HG03280 (cell line): ENCODE results near the gene HIRIP3.
"Not testable (repeated sequence)": the region's sequence is repeated elsewhere in the genome, so short reads cannot be mapped to it uniquely, and the experiment has no call there.

Experiments used
- ATAC-seq: cut with Tn5 transposase; IDR thresholded peaks from one replicate; pipeline ENCODE4 v1.9.1; 2021; ENCODE audit warnings: mild to moderate bottlenecking, moderate library complexity; ENCODE audit not compliant: unreplicated experiment

The HIRIP3 gene

DNA sequence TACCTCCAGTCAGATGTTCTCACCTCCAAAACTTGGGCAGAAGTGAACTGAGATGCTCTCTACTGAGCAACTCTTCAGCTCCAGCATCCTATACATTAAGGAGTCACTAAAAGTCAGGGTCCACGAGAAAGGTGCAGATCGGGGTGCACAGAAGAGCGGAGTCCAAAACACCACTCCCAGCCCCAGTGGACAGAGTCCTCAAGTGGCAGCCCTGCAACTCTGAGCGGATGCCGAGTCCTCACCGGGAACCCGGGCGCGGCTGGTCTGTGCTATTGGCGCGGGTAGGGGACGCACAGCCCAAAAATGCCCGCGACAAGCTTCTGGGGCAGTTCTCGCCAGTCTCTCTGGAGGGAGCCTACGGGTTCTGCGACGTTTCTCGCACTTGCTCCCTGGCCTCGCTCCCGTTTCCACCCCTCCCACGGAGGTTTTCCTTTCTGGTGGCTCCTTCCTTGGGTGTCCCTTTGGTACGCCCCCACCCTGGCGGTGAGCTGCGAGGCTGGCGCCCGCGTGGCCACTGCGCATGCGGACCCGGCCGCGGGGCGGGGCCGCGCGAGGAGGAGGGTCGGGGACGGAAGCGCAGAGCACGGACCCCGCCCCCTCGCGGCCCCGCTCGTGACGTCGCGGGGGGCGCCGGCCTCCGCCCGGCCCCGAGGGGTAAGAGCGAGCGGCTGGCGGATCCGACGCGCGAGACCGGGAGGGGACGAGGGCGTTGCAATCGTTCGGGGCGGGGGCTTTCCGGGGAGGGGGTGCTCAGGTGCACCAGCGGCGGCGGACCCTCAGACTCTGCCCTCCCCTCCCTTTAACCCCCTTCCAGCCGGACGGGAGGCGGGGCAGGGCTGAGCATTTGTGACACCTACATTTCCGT is 33.7 kb downstream of the HIRIP3 start, which contains the start of gene TMEM219:
Gene TMEM219 (plus strand): TSS at position 601 of the 865 bp plus-strand sequence. CDS start 1,065 bp downstream, outside the sequence.
- peak; percentile 84 for ATAC-seq

DNA sequence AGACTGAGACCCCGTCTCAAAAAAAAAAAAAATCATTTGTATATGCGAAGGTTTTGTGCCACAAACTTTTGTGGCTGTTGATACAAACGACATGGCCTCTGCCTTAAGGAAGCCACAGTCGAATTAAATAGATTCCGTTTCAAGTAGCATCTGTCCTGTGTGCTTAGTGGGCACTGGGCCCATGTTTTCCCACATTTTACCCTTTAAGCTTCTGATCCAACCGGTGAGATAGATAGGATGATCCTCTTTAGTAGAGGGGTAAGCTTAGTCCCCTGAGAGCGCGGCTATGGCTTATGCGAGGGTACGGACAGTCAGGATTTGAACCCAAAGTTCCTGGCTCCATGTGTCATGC is 34.3 kb downstream of the HIRIP3 start:
- ATAC-seq, result no peak

DNA sequence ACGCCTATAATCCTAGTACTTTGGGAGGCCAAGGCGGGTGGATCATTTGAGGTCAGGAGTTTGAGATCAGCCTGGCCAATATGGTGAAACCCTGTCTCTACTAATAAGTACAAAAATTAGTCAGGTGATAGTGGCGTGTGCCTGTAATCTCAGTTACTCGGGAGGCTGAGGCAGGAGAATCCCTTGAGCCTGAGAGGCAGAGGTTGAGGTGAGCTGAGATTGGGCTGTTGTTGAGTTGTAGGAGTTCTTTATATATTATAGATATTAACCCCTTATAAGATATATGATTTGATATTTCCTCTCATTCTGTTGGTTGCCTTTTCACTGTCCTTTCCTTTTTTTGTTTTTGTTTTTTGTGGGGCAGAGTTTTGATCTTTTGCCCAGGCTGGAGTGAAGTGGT is 35.6 kb downstream of the HIRIP3 start:
- not testable (repeated sequence) for ATAC-seq

DNA sequence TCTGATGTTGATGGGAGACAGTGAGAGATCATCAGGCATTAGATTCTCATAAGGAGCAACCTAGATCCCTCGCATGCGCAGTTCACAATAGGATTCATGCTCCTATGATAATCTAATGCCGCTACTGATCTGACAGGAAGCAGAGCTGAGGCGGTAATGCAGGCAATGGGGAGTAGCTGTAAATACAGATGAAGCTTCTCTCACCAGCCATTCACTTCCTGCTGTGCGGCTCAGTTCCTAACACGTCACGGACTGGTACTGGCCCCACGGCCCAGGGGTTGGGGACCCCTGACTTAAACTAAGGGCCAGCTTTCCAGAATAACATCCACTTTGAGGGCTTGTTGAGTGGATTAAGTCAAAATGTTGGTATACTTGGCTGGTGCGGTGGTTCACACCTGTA is 36.1 kb downstream of the HIRIP3 start:
- no peak for ATAC-seq

DNA sequence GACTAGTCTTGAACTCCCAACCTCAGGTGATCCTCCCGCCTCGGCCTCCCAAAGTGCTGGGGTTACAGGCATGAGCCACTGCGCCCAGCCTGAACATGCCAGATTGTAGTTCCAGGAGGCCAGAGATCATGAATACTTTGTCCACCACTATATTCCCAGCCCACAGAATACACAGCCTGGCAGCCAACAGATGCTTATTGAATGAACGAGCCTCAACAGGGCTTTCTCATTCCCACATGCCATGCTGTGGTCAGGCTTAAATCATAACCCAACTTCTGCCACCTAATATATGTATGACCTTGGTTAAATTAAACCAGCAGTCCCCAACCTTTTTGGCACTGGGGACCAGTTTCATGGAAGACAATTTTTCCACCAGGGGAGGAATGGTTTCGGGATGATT is 36.7 kb downstream of the HIRIP3 start:
- ATAC-seq, result no peak

DNA sequence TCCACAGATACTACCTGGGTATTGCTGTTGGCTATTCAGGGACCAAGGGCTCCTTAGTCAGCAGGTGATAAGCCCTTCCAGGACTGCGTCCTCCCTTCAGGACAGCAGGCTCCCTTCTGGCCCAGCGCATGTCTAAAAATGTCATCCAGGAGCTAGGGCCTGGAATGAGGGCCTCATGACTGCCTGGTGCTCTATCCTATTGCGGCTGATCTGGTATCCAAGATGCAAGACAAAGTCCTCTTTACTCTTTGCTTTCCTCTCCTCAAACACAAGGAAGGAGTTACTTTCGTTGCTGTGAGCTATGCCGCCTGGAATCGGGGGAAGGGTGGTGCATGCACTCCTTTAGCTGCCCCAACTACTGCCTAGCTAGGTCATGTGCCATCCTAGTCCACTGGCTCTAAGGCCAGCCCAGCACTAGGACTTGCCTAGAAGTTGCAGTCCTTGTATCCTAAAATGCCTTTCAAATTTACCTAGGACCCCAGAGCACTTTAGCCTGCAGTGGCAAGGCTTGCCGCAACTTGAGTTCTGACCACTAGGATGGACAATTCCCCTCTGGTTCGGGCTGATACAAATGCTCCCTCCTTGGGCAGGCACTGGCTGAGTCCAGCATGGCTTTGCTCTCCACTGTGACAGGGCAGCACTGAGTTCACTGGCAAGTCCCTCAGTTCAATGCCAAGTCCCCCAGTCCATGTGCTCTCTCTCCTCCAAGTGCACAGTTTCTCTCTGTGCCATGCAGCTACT is 43.6 kb downstream of the HIRIP3 start:
- no peak for ATAC-seq

DNA sequence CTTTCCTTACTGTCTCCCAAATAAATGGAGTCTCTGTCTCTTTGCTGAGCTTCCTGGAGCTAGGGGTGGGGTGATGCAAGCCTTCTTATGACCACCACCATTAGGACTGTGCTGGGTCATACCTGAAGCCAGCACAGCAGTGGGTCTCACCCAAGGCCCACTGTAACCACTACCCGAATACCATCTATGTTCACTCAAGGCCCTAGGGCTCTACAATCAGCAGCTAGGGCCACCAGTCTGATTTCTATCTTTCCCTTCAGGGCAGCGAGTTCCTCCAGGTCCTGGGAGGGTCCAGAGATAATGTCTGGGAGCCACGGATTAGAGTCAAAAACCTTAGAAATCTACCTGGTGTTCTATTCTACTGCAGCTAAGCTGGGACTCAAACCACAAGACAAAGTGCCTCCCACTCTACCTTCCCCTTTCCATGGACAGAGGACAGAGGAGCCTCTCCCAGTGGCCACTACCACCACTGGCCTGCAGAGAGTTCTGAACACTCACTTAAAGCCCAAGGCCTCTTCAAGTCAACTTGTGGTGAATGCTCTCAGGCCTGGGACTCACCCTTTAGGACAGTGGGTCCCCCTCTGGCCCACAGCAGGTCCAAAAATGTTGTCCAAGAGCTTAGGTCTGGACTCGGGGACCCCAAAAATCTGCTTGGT is 44.5 kb downstream of the HIRIP3 start:
- no peak for ATAC-seq

DNA sequence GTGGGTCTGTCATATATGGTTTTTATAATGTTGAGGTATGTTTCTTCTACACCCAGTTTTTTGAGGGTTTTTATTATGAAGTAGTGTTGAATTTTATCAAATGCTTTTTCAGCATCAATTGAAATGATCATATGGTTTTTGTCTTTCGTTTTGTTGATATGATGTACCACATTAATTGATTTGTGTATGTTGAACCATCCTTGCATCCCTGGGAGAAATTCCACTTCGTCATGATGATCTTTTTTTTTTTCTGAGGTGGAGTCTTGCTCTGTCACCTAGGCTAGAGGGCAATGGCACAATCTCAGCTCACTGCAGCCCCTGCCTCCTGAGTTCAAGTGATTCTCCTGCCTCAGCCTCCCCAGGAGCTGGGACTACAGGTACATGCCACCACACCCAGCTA is 47.5 kb downstream of the HIRIP3 start:
- ATAC-seq, result no peak

DNA sequence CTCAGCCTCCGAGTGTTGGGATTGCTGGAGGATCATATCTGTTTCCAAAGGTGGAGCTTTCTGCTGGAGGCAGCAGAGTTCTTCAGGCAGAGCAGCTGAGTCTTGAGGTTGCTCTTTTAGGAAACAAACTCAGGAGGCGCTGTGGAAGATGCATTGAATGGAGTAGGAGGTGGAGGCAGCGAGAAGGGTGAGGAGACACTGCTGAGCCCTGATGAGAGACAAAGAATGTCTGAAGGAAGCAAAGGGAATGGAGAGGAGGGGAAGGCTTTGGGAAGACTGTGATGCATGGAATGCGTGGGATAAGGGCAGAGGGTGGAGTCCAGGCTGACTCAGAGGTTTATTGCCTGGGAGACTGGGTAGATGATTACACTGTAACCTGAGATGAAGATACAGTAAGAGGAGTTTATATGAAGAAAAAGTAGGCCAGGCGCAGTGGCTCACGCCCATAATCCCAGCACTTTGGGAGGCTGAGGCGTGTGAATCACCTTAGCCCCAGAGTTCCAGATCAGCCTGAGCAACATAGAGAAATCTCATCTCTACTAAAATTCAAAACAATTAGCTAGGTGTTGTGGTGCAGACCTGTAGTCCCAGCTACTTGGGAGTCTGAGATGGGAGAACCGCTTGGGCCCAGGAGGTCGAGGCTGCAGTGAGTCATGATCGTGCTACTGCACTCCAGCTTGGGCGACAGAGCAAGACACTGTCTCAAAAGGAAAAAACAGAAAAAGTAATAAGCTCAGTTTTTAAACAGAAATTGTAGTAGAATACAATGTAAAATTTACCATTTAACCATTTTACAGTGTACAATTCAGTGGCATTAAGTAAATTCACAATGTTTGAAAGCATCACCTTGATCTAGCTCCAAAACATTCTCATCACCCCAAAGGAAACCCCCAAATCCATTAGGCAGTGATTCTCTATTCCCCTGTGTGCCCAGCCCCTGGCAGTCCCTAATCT is 51.3 kb downstream of the HIRIP3 start:
- no peak for ATAC-seq
